Midbrain (tissue), 1 donor: ENCODE measurements around the gene LRMDA.
A peak's percentile ranks its signal among the peaks of the same experiment; 100 is the strongest.

ENCODE experiments used
- DNase-seq: peaks from one replicate; lab custom pipeline; 2025; lab: John Stamatoyannopoulos, UW

The LRMDA gene

DNA sequence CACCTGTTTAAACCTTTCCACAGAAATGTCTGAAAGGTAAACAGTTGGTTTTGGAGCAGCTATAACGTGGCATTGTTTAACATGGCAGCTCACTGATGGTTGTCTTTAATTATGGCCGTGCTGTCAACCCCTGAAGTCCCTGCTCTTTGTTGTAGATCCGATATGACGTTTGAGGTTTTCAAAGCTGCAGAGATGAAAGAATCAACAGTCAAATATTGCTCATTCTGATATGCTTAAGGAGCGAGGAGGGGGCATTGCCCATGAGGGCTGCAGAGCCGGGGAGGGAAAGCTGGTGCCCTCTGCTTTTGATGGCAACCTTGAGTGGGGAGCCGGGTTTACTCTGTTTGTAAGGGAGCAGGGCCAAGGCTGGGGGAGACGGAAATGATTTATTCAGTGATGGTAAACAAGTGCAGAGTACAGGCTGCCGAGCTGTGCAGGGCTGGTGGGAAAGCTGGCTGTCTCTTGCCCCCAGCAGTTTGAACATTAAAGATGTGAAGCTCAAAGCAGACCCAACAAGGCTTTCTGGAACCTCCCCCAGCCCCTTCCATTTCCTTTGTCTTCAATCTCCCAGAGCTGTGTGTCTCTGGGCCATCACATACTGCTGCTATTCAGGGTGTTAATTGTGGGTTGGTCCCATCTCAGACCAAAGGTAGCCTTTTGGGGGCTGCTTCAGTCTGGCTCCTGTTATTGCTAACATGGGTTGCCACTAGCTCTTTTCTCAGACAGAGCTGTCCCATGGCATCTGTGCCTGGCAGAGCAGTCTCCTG lies 345.5 kb downstream of the LRMDA start:
- DNase-seq = no peak

DNA sequence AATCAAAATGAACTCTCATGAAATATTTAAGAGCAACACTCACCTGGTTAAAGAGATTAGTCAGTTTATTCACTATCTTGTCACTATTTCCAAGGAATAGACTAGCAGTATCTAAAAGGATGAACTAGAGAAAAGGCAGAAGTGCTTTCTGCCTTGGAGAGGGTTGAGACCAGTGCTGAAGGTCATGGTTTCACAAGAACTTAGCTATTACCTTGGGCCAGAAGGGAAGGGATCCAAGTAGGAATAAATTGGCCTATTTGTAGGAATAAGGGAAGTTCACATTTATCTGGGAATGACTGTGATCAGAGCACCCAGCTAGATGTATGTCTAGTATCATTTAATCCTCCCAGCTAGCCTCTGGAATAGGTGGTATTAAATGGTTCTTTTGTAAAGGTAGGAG lies 347.2 kb downstream of the LRMDA start:
- no peak for DNase-seq

DNA sequence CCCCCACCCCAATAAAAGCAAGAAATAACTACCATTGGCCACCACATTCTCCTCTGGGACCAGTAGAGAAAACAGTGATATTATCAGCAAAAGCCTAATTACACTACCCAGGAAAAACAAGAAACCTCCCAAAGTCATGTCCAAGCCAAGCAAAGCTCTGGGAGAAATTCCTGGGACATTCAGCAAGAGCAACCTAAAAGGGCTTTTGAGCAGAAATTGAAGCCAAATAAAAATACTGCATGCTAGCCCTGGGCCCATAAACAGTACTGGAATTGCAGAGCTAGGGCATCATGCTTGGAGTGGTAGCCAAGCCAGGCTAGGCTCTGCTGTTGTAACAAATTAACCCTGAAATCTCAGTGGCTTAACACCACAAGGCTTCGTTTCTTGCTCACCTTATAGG lies 347.9 kb downstream of the LRMDA start:
- no peak for DNase-seq

DNA sequence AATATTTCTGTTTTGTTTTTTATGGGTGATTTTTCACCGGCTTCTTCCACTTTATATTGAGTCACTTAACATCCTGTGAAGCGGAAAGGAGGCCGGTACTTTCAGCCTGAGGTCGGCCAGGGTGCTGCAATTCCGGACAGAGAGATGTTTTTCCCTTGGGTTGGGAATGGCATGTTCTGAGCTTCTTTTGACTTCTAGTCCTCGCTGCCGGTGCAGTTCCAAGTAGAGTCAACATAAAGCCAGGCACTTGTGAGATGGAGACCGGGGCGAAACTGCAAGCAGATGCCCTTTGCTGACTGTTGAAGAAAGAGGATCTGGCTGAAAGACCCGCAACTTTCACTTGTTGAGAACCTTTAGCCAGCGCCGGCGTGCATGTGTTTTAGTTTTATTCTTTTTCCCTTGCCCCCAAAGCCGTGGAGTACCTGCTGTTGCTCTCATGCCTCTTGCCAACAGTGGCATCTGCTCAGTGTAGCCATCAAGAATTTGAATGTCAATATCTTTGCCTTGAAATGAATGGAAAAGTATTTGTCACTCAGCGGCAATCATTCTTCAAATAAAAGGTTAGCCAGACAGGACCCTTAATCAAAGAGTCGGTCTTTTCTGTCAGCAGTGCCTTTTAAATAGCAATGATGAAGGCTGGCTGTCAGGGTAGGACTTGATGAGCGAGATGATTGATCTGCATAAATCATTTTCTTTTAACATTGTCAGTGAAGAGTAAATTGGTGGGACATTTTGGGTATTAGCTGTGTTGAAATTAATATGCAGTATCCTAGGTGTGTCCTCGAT lies 351.2 kb downstream of the LRMDA start:
- DNase-seq = no peak

DNA sequence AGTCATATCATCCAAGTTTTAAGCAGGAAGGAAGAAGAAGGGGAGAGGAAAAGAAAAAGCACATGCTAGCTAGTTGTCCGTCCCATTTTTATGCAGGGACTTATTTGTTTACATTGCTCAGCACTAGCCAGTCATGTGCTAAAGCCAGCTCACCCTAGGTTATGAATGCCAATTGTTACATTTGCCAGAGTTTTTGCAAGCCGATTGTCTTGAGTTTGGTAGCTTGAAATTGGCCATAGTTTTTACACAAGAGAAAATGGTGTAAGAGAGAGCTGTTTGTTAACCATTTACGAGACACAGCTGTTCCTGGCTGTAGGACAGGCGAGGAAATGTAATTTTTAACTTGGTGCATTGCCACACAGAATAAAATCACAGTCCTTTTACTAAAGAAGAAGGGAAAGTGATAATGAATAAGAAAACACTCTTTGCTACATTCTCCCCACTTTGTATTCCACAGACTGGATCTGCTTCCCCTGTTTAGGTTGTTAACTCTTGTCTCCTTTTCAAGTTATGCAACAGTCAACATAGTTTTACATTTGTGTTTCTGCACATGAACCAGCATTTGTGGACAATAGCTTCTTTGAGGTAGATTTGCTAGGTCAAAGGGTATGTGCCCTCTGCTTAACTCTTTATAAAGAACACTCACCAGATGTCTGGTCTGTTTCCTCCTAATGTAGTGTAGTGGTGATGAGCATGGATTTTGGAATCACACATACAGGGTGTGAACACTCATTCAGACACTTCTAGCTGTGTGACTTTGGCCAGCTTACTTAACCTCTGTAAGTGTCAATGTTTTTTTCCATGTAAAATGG lies 357.2 kb downstream of the LRMDA start:
- peak; percentile 50 for DNase-seq

GRCh38 chr10:75793848-75794247 lies 362.4 kb downstream of the LRMDA start:
- DNase-seq = no peak

- DNase-seq = no peak
Measured at GRCh38 chr10:75801121-75801520, 369.7 kb downstream of the LRMDA start.

DNA sequence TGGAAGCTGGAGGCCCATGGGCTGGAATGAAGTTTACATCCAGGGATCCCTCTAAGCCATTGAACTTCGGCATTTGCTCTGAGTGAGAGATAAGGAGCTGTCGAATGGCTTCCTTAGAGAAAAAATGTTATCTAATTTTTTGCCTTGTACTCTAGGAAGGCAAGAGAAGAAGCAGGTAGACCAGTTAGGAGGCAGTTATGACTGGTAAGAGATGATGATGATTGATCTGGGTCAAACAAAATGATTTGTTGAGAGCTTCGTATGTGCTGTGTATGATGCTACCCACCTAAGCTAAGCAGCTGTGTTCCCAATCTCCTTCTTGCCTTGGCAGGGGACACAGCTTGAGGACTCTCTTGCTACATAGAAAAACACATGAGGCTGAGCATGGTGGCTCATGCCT lies 370.2 kb downstream of the LRMDA start:
- no peak for DNase-seq

- DNase-seq = no peak
Measured at GRCh38 chr10:75803121-75803520, 371.7 kb downstream of the LRMDA start.

- no peak for DNase-seq
Measured at GRCh38 chr10:75803816-75804552, 372.6 kb downstream of the LRMDA start.

GRCh38 chr10:75806186-75806585 lies 374.8 kb downstream of the LRMDA start:
- DNase-seq = no peak

DNA sequence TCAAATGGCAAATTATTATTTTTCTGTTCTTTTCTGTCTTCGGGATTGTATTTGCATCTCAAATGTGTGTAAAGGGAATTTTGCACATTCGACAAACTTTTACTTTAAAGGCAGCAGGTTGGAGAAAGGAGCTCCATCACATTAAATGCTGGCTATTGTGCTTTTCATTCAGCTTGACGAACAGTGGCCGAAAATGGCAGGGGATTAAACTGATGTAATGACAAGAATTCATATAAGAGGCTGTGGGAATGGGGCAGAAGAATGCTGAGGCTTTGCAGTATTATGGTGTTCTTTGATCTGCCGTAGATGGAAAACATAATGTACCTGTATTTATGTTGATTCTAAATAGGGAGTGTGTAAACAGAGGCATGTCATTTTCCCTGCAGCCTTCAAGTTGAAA lies 376.0 kb downstream of the LRMDA start:
- DNase-seq = no peak

DNA sequence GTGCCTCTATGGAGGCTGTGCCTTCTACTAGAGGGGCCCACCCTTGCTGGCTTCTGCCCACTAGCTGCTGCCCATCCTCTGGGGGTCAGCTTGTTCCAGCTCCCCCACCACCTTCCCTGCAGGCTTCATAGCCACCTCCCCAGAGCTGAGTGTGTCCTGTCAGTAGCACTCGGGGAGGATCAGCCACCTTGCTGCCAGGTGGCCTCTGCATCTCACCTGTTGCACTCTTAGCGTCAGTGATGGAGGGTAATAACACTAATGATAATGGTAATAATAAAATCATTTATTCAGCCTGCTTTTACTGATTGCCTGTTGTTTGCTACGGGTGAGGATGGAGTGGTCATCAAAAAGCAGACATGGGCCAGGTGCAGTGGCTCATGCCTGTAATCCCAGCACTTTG lies 377.6 kb downstream of the LRMDA start:
- no peak for DNase-seq

DNA sequence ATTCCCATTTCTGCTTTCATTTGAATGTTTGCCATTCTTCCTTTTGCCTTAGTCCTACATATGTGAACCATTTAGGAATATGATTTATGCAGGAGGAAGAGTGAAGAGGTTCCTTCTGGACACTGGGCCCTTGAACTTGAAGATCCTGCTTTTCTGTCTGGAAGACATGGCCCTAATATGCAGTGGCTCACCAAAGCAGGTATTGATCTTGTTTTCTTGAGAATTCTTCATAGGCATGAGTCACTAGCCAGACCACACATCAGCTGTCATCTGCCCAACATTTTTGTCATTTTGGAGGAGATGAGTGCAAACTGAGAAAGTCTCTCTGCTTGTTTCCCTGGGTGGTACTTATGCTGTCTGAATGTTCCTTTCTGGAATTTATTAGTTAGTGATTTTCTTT lies 382.6 kb downstream of the LRMDA start:
- no peak for DNase-seq

DNA sequence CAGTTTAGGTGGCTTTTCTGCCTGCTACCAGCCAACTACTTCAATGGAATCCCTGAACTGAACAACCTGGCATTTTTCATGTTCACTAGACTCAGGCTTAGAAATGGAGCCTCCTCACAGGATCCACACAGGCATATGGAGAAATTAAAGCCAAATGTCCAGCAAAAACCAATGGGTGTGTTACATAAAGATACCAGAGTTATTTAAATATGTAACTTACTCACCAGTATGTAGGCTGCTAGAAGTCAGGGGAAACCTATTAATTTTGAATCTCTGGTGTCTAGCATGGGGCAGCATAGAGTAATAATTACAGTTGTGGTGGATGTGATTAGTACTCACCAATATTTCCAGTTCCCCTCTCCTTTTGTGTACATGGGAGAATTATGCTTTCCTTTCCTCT lies 383.6 kb downstream of the LRMDA start:
- no peak for DNase-seq

GRCh38 chr10:75817198-75817597 lies 385.8 kb downstream of the LRMDA start:
- DNase-seq = no peak

- no peak for DNase-seq
Measured at GRCh38 chr10:75818552-75818951, 387.1 kb downstream of the LRMDA start.

- DNase-seq = no peak
Measured at GRCh38 chr10:75825235-75825634, 393.8 kb downstream of the LRMDA start.

- no peak for DNase-seq
Measured at GRCh38 chr10:75825661-75826060, 394.2 kb downstream of the LRMDA start.

- no peak for DNase-seq
Measured at GRCh38 chr10:75826846-75827245, 395.4 kb downstream of the LRMDA start.

- no peak for DNase-seq
Measured at GRCh38 chr10:75827587-75828021, 396.2 kb downstream of the LRMDA start.

- no peak for DNase-seq
Measured at GRCh38 chr10:75828413-75828812, 397.0 kb downstream of the LRMDA start.
